Smooth muscle cell (in vitro differentiated cells): Measurements from ENCODE around the gene TNFAIP8L1. TPM values are rescaled to one million over a fixed set of nuclear protein-coding genes. Genes with fewer than 3 reads are reported as not detected.

ENCODE experiments used
- DNase-seq: peaks from one replicate; lab custom pipeline; 2025; ENCODE audit not compliant: unreplicated experiment; lab: John Stamatoyannopoulos, UW
- H2AFZ ChIP-seq: fragments of 200-600 bp; sonication (generic); 2 replicates; pipeline ENCODE4 v1.6.0; 2016; ENCODE audit warnings: antibody characterized with exemption, low read depth, mild to moderate bottlenecking
- H3F3A ChIP-seq: fragments of 200-600 bp; sonication (generic); 2 replicates; pipeline ENCODE4 v1.6.0; 2017; ENCODE audit warnings: antibody characterized with exemption, low read depth
- H3K27ac ChIP-seq: fragments of 200-600 bp; sonication (generic); 2 replicates; pipeline ENCODE4 v1.5.1; 2016; ENCODE audit warnings: low read depth, mild to moderate bottlenecking
- H3K27me3 ChIP-seq: fragments of 200-600 bp; sonication (generic); 2 replicates; pipeline ENCODE4 v1.6.1; 2016; ENCODE audit warnings: low read depth, mild to moderate bottlenecking
- H3K36me3 ChIP-seq: fragments of 200-600 bp; sonication (generic); 2 replicates; pipeline ENCODE4 v1.5.1; 2016; ENCODE audit warnings: low read depth
- H3K4me1 ChIP-seq: fragments of 200-600 bp; sonication (generic); 2 replicates; pipeline ENCODE4 v1.5.1; 2016; ENCODE audit warnings: low read depth
- H3K4me2 ChIP-seq: fragments of 200-600 bp; sonication (generic); 2 replicates; pipeline ENCODE4 v1.6.0; 2016; ENCODE audit warnings: mild to moderate bottlenecking
- H3K4me3 ChIP-seq: fragments of 200-600 bp; sonication (generic); 2 replicates; pipeline ENCODE4 v1.5.1; 2016; ENCODE audit warnings: mild to moderate bottlenecking
- H3K79me2 ChIP-seq: fragments of 200-600 bp; sonication (generic); 2 replicates; pipeline ENCODE4 v1.6.0; 2016; ENCODE audit warnings: low read depth, mild to moderate bottlenecking
- H3K9ac ChIP-seq: fragments of 200-600 bp; sonication (generic); 2 replicates; pipeline ENCODE4 v1.6.0; 2016; ENCODE audit warnings: low read depth
- H3K9me3 ChIP-seq: fragments of 200-600 bp; sonication (generic); replicated peaks from 2 replicates; pipeline ENCODE4 v1.5.1; 2016; ENCODE audit warnings: low read depth
- H4K20me1 ChIP-seq: fragments of 200-600 bp; sonication (generic); 2 replicates; pipeline ENCODE4 v1.6.0; 2016; ENCODE audit warnings: low read depth
- WGBS: methylation state at CpG from one replicate; pipeline ENCODE4 v1.1.7; 2016; ENCODE audit warnings: low lambda C conversion rate; 5-methylcytosine and 5-hydroxymethylcytosine counted together
- polyA plus RNA-seq: library from polyadenylated mRNA; unstranded; fragments of >200 nt; fragmentation: Nextera tagmentation; extraction: Ambion mirVana; gene quantifications from 2 replicates; pipeline ENCODE4 v1.2.1, GENCODE V29; 2016
- total RNA-seq: library from RNA; depleted of rRNA; stranded (reverse); fragments of >200 nt; gene quantifications from 2 replicates; pipeline ENCODE4 v1.2.3, GENCODE V29; 2014
- TF ChIP-seq, protein P1 (sequence below): fragments of 200-600 bp; sonication (generic); IDR thresholded peaks from 2 replicates; pipeline ENCODE4 v1.5.1; 2017; ENCODE audit warnings: borderline replicate concordance, mild to moderate bottlenecking, antibody characterized with exemption; ENCODE audit not compliant: insufficient read depth, poor library complexity, severe bottlenecking

Gene TNFAIP8L1
- total and polyA plus RNA-seq, 2 experiments from 2014 or later: 2.2 to 5.2 TPM

DNA sequence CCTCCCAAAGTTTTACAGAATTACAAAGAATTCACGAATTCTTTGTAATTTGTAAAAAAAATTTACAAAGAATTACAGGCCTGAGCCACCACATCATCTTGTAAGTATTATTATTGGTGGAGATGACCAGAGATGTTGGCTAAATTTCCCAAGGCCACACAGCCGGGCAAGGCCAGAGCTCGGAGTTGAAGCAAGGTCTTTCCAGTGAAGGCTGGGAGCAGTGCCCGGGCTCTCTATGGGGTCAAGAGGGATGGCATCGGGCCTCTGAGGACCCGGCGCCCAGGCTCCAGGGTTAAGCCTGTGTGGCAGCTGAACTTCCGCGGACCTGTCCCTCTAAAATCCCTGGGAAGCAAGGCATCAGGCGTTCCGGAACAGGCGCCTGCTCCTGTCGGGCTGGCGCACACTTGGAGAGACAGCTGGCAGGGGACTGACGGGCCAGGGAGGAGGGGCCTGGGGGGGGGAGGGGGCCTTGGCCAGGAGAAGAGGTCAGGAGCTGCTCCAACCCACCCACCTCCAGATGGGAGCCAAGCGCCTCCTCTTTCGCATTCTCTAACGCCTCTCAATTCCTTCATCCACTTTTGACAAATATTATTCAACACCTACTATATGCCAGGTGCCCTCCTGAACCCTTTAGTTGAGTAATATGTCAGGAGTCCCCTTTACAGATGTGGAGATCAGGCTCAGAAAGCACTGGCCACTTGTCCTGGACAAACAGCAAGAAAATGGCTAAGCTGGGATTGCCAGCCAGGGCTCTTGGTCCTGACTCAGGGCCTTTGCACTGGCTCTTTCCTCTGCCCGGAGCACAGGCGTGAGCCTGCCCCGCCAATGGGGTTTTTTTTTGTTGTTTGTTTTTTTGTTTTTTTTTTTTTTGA, 43.0 kb upstream of the TNFAIP8L1 start:
- WGBS: 73% methylated on average over 21 of the region's 21 CpGs
- TF ChIP-seq, protein P1, sequence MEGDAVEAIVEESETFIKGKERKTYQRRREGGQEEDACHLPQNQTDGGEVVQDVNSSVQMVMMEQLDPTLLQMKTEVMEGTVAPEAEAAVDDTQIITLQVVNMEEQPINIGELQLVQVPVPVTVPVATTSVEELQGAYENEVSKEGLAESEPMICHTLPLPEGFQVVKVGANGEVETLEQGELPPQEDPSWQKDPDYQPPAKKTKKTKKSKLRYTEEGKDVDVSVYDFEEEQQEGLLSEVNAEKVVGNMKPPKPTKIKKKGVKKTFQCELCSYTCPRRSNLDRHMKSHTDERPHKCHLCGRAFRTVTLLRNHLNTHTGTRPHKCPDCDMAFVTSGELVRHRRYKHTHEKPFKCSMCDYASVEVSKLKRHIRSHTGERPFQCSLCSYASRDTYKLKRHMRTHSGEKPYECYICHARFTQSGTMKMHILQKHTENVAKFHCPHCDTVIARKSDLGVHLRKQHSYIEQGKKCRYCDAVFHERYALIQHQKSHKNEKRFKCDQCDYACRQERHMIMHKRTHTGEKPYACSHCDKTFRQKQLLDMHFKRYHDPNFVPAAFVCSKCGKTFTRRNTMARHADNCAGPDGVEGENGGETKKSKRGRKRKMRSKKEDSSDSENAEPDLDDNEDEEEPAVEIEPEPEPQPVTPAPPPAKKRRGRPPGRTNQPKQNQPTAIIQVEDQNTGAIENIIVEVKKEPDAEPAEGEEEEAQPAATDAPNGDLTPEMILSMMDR: no peak
- Histone ChIP-seq H3K79me2 (no peaks in the 10 kb centered on the region), H3K9ac (no peak overlapping the region), H3K36me3 (no peaks in the 10 kb centered on the region), H3K4me2 (no peak overlapping the region), H3K27ac (no peak overlapping the region), H3F3A (peaks cover 8% of the 10 kb centered on the region), H3K4me1 (peaks cover 7% of the 10 kb centered on the region), H3K27me3 (peaks cover 18% of the 10 kb centered on the region), H3K9me3 (no peaks in the 10 kb centered on the region), H4K20me1 (no peaks in the 10 kb centered on the region), H2AFZ (no peak overlapping the region), H3K4me3 (no peak overlapping the region)
- no peak for DNase-seq

DNA sequence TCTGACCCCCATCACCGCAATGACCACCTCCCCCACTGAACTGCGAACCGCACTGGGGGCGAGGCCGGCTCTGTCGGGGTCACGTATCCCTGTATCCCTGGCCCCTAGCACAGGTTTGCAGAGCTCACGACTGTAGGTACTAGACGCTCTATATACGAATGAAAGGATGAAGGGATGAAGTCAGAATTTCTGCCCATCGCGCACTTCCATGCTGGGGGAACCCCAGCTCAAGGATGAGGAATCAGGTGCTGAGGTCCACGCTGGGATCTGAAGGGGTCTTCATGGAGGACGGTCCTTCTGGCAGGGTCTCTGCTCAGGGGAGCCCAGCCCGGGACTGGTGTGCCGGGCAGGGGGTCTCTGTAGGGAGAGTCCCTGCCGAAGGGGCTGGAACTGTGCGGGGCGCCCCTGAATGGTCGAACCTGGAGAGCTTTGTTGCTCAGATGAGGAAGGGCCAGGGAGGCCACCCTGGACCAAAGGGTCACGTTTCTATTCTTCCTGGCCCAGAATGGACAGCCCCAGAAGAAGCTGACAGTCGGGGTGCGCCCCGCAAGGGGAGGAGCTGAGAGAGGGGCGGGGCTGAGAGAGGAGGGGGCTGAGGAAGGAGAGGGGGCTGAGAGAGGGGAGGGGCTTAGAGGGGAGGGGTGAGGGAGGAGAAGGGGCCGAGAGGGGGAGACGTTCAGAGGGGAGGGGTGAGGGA, 41.9 kb upstream of the TNFAIP8L1 start:
- H3K4me2 ChIP-seq: no peak overlapping the region
- H3K27me3 ChIP-seq: peaks cover 18% of the 10 kb centered on the region
- TF ChIP-seq, protein P1: no peak
- no peak overlapping the region for H3K9ac ChIP-seq
- H3K4me3 ChIP-seq: no peak overlapping the region
- no peaks in the 10 kb centered on the region for H3K79me2 ChIP-seq
- peaks cover 8% of the 10 kb centered on the region for H3F3A ChIP-seq
- H3K36me3 ChIP-seq: no peaks in the 10 kb centered on the region
- H2AFZ ChIP-seq: no peak overlapping the region
- H3K27ac ChIP-seq: no peak overlapping the region
- H3K4me1 ChIP-seq: peaks cover 7% of the 10 kb centered on the region
- H3K9me3 ChIP-seq: no peaks in the 10 kb centered on the region
- no peaks in the 10 kb centered on the region for H4K20me1 ChIP-seq
- WGBS: 50% methylated on average over 18 of the region's 27 CpGs
- no peak for DNase-seq

DNA sequence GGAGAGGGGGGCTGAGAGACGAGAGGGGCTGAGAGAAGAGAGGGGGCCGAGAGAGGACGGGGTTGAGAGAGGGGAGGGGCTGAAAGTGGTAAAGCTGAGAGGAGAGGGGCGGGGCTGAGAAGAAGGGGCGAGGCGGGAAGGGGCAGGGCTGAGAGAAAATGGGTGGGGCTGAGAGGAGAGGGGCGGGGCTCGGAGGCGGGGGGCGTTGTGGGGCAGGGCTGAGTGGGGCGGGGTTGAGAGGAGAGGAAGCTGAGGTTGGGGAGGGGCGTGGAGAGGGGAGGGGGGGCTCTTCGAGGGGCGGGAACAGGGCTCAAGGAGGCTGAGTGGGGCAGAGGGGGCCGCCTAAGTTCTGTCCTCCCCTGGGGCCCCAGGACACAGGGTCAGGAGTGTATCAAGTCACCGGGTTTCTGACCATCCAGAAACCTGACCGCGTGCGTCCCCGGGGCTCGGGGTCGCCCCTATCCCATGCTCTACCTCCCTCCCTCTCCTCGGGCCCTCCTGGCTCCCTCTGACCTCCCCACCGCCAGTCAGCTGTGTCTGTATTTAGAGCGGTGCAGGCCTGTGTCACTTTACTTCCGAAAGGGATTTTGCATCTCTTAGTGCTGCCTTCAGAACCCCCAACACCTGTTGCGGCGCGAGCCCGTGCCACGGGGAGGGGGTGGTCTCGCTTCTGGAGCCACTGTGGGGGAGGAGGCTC, 41.2 kb upstream of the TNFAIP8L1 start:
- Histone ChIP-seq H3K4me2 (peak overlapping the region; percentile 48), H4K20me1 (no peaks in the 10 kb centered on the region), H2AFZ (no peak overlapping the region), H3K79me2 (no peaks in the 10 kb centered on the region), H3K4me3 (no peak overlapping the region), H3K27me3 (peaks cover 18% of the 10 kb centered on the region), H3K27ac (no peak overlapping the region), H3K36me3 (no peaks in the 10 kb centered on the region), H3F3A (peaks cover 8% of the 10 kb centered on the region), H3K9ac (no peak overlapping the region), H3K9me3 (no peaks in the 10 kb centered on the region), H3K4me1 (peaks cover 7% of the 10 kb centered on the region)
- TF ChIP-seq, protein P1: no peak
- 8% methylated on average over 16 of the region's 32 CpGs for WGBS
- no peak for DNase-seq
